CD14-positive monocyte (primary cell): ENCODE results near the gene SNX32. TPM values are rescaled to one million over a fixed set of nuclear protein-coding genes. Genes with fewer than 3 reads are reported as not detected.

Experiments used
- DNase-seq, 3 donors: peaks; one replicate each; pipeline ENCODE4 v3.0.0-alpha.2; 2011 to 2022
- H2AFZ ChIP-seq: 2 replicates; pipeline ENCODE4 v1.6.0; 2012; ENCODE audit warnings: mild to moderate bottlenecking, low read depth, low read length, inconsistent platforms; ENCODE audit not compliant: insufficient read depth, poor library complexity, severe bottlenecking
- H3K27ac ChIP-seq, 2 donors: 1 replicate in 1 of 2; 2 replicates in 1 of 2; pipeline ENCODE4 v1.5.1; 2012 to 2013; ENCODE audit warnings: low read length in 2 of 2, control low read depth in 1 of 2, inconsistent platforms in 1 of 2, low read depth in 1 of 2, mild to moderate bottlenecking in 1 of 2
- H3K27me3 ChIP-seq, 2 donors: one replicate each; pipeline versions ENCODE4 v1.6.0 to v1.6.1; 2011 to 2013; ENCODE audit warnings: low read length in 2 of 2; ENCODE audit not compliant: control insufficient read depth in 2 of 2, insufficient read depth in 2 of 2
- H3K36me3 ChIP-seq, 2 donors: replicated peaks in 1 of 2; 1 replicate in 1 of 2; 2 replicates in 1 of 2; pipeline versions ENCODE4 v1.5.1 to v1.6.1; 2012 to 2013; ENCODE audit warnings: low read length in 2 of 2, control low read depth in 1 of 2, inconsistent platforms in 1 of 2, mild to moderate bottlenecking in 1 of 2; ENCODE audit not compliant: insufficient read depth in 2 of 2, control insufficient read depth in 1 of 2
- H3K4me1 ChIP-seq, 2 donors: 1 replicate in 1 of 2; 2 replicates in 1 of 2; pipeline versions ENCODE4 v1.5.1 to v1.6.1; 2012 to 2013; ENCODE audit warnings: low read length in 2 of 2, control low read depth in 1 of 2, inconsistent platforms in 1 of 2, mild to moderate bottlenecking in 1 of 2, moderate library complexity in 1 of 2; ENCODE audit not compliant: insufficient read depth in 2 of 2, control insufficient read depth in 1 of 2
- H3K4me2 ChIP-seq: replicated peaks from 2 replicates; pipeline ENCODE3; 2012; ENCODE audit warnings: low read length, moderate library complexity, mild to moderate bottlenecking; ENCODE audit not compliant: poor library complexity, severe bottlenecking; ENCODE audit errors: extremely low read depth
- H3K4me3 ChIP-seq, 3 experiments: fragments of 200-600 bp in 1 of 3; sonication (generic) in 1 of 3; replicated peaks in 1 of 3; 1 replicate in 2 of 3; 2 replicates in 1 of 3; pipeline ENCODE4 v1.5.1; 2011 to 2013; ENCODE audit warnings: low read length in 3 of 3, mild to moderate bottlenecking in 3 of 3, control low read depth in 2 of 3, low read depth in 2 of 3, inconsistent platforms in 1 of 3, moderate library complexity in 1 of 3
- H3K79me2 ChIP-seq: 2 replicates; pipeline ENCODE4 v1.6.0; 2012; ENCODE audit warnings: mild to moderate bottlenecking, control low read depth, inconsistent platforms, low read length, moderate library complexity; ENCODE audit not compliant: insufficient read depth
- H3K9ac ChIP-seq: 2 replicates; pipeline ENCODE4 v1.6.0; 2017; ENCODE audit warnings: low read length, mild to moderate bottlenecking; ENCODE audit not compliant: insufficient read depth, poor library complexity, severe bottlenecking
- H3K9me3 ChIP-seq, 2 donors: replicated peaks in 1 of 2; 1 replicate in 1 of 2; 2 replicates in 1 of 2; pipeline versions ENCODE4 v1.5.1 to v1.6.1; 2012 to 2013; ENCODE audit warnings: low read length in 2 of 2, control low read depth in 1 of 2; ENCODE audit not compliant: control insufficient read depth in 1 of 2, insufficient read depth in 1 of 2
- H4K20me1 ChIP-seq: 2 replicates; pipeline ENCODE4 v1.6.0; 2012; ENCODE audit warnings: mild to moderate bottlenecking, low read length, control low read depth, moderate library complexity; ENCODE audit not compliant: insufficient read depth
- H3K27ac Mint-ChIP-seq, 7 donors: one replicate each; pipeline ENCODE4 v1.8.0; 2020; ENCODE audit warnings: mild to moderate bottlenecking in 7 of 7, mixed read lengths in 7 of 7, moderate library complexity in 6 of 7, inconsistent platforms in 2 of 7
- H3K27me3 Mint-ChIP-seq, 3 donors: one replicate each; pipeline ENCODE4 v1.8.0; 2021 to 2022; ENCODE audit warnings: low read depth in 3 of 3, mild to moderate bottlenecking in 3 of 3, mixed read lengths in 3 of 3, moderate library complexity in 3 of 3, inconsistent platforms in 1 of 3
- H3K36me3 Mint-ChIP-seq, 2 donors: one replicate each; pipeline ENCODE4 v1.8.0; 2020; ENCODE audit warnings: mixed read lengths in 2 of 2, inconsistent platforms in 1 of 2, mild to moderate bottlenecking in 1 of 2
- H3K4me1 Mint-ChIP-seq: one replicate; pipeline ENCODE4 v1.8.0; 2020; ENCODE audit warnings: mild to moderate bottlenecking, mixed read lengths
- H3K4me3 Mint-ChIP-seq, 2 donors: one replicate each; pipeline ENCODE4 v1.8.0; 2020; ENCODE audit warnings: mild to moderate bottlenecking in 2 of 2, mixed read lengths in 2 of 2, moderate library complexity in 1 of 2
- H3K9me3 Mint-ChIP-seq, 7 donors: one replicate each; pipeline ENCODE4 v1.8.0; 2020 to 2022; ENCODE audit warnings: mixed read lengths in 7 of 7, mild to moderate bottlenecking in 6 of 7, moderate library complexity in 6 of 7, inconsistent platforms in 2 of 7
- WGBS: methylation state at CpG from one replicate; pipeline ENCODE4 v1.1.5; 2013; ENCODE audit warnings: missing lambda C conversion rate; ENCODE audit not compliant: insufficient coverage; 5-methylcytosine and 5-hydroxymethylcytosine counted together
- intact Hi-C, 2 donors: fragments of 100-400 bp; cut with micrococcal nuclease; formaldehyde crosslinking; loops; one replicate each; pipeline versions ENCODE4 v1.15.0 to v1.15.1; 2023
- polyA plus RNA-seq, 3 donors: library from polyadenylated mRNA; depleted of rRNA in 1 of 3; unstranded in 2 of 3; stranded (reverse) in 1 of 3; fragments of 300-500 nt in 2 of 3; fragments of >200 nt in 1 of 3; fragmentation: Illumina TruSeq in 2 of 3; gene quantifications; 1 replicate in 2 of 3; 2 replicates in 1 of 3; pipeline ENCODE4 v1.2.3, GENCODE V29; 2012 to 2021
- TF ChIP-seq, protein P1 (sequence below): fragments of 200-600 bp; IDR thresholded peaks from one replicate; pipeline ENCODE4 v1.8.0; 2022; ENCODE audit warnings: antibody characterized with exemption, mild to moderate bottlenecking

The SNX32 gene
- polyA plus RNA-seq, 3 donors: 0.07 to 0.40 (median 0.12) TPM

DNA sequence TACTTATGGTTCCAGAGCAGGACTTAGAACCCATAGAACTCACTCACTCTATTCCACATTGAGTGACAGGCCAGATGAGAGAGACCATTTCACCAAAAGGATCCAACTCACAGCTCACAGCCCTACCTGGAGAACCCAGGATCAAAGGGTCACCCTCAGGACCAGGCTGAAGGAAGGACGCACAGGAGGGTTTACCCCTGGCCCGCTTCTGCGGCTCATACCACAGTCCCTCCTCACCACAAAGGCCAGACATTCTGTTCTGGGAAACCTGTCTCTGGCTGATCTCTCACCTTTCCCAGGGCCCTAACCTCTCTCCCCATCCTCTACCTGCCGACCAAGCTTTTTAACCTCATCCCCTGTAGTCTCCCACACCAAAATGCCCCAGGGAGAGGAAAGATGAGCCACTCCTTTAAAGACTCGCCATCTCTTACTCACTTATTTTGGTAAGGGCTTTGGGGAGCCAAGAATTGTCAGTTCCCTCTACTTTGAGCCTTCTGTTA lies 61.8 kb downstream of the SNX32 start:
- Histone ChIP-seq H3K4me1 (peaks cover 57 to 66% of the 10 kb centered on the region in 2 donors), H3K36me3 (peaks cover 0 to 5% of the 10 kb centered on the region in 2 donors), H3K9ac (no peak overlapping the region), H3K9me3 (no peaks in the 10 kb centered on the region), H3K4me3 (no peak overlapping the region), H4K20me1 (peaks cover 12% of the 10 kb centered on the region), H3K27me3 (no peaks in the 10 kb centered on the region), H3K79me2 (peaks cover 40% of the 10 kb centered on the region), H2AFZ (no peak overlapping the region), H3K27ac (no peak overlapping the region), H3K4me2 (no peak overlapping the region)
- intact Hi-C loops: no loop called here
- no peak overlapping the region for H3K27ac Mint-ChIP-seq
- H3K4me3 Mint-ChIP-seq: no peak overlapping the region
- DNase-seq: no peak
- H3K4me1 Mint-ChIP-seq: peaks cover 40% of the 10 kb centered on the region
- no peaks in the 10 kb centered on the region for H3K9me3 Mint-ChIP-seq
- 100% methylated on average over 3 of the region's 5 CpGs for WGBS
- TF ChIP-seq, protein P1, sequence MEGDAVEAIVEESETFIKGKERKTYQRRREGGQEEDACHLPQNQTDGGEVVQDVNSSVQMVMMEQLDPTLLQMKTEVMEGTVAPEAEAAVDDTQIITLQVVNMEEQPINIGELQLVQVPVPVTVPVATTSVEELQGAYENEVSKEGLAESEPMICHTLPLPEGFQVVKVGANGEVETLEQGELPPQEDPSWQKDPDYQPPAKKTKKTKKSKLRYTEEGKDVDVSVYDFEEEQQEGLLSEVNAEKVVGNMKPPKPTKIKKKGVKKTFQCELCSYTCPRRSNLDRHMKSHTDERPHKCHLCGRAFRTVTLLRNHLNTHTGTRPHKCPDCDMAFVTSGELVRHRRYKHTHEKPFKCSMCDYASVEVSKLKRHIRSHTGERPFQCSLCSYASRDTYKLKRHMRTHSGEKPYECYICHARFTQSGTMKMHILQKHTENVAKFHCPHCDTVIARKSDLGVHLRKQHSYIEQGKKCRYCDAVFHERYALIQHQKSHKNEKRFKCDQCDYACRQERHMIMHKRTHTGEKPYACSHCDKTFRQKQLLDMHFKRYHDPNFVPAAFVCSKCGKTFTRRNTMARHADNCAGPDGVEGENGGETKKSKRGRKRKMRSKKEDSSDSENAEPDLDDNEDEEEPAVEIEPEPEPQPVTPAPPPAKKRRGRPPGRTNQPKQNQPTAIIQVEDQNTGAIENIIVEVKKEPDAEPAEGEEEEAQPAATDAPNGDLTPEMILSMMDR: no peak
- H3K27me3 Mint-ChIP-seq: no peaks in the 10 kb centered on the region
- peaks cover 16 to 19% of the 10 kb centered on the region in 2 donors for H3K36me3 Mint-ChIP-seq

- Histone ChIP-seq H3K36me3 (peaks cover 0 to 5% of the 10 kb centered on the region in 2 donors), H3K4me2 (no peak overlapping the region), H3K9ac (no peak overlapping the region), H3K4me1 (peaks cover 55 to 64% of the 10 kb centered on the region in 2 donors), H3K27me3 (no peaks in the 10 kb centered on the region), H3K79me2 (peaks cover 32% of the 10 kb centered on the region), H2AFZ (no peak overlapping the region), H3K9me3 (no peaks in the 10 kb centered on the region), H3K4me3 (no peak overlapping the region), H4K20me1 (peaks cover 12% of the 10 kb centered on the region), H3K27ac (no peak overlapping the region)
- H3K27me3 Mint-ChIP-seq: no peaks in the 10 kb centered on the region
- TF ChIP-seq, protein P1: no peak
- H3K4me1 Mint-ChIP-seq: peaks cover 43% of the 10 kb centered on the region
- intact Hi-C loops: no loop called here
- 96% methylated on average over 12 of the region's 14 CpGs for WGBS
- peak overlapping the region in 2 of 7 donors; percentile 54 to 76 for H3K27ac Mint-ChIP-seq
- DNase-seq: peak in 1 of 3 donors; percentile 48
- no peaks in the 10 kb centered on the region for H3K9me3 Mint-ChIP-seq
- H3K36me3 Mint-ChIP-seq: peaks cover 16 to 19% of the 10 kb centered on the region in 2 donors
- no peak overlapping the region for H3K4me3 Mint-ChIP-seq
Observed at GRCh38 chr11:65896034-65896999, 62.6 kb downstream of the SNX32 start.
